HG03159 (cell line): ENCODE results near the gene DDRGK1.
A peak's percentile ranks its signal among the peaks of the same experiment; 100 is the strongest.
"Not testable (repeated sequence)": the region's sequence is repeated elsewhere in the genome, so short reads cannot be mapped to it uniquely, and the experiment has no call there.

Experiments
- ATAC-seq: cut with Tn5 transposase; IDR thresholded peaks from one replicate; pipeline ENCODE4 v1.9.1; 2021; ENCODE audit warnings: mild to moderate bottlenecking, moderate library complexity; ENCODE audit not compliant: unreplicated experiment

Gene DDRGK1

GRCh38 chr20:3218307-3218988, 14.0 kb upstream of the DDRGK1 start:
- ATAC-seq, result peak; percentile 61

- ATAC-seq, result not testable (repeated sequence)
Observed at GRCh38 chr20:3215359-3215917, 11.0 kb upstream of the DDRGK1 start.

- ATAC-seq, result no peak
Observed at GRCh38 chr20:3213226-3213625, 8.7 kb upstream of the DDRGK1 start.

GRCh38 chr20:3210346-3210745, 5.9 kb upstream of the DDRGK1 start:
- ATAC-seq, result no peak

- ATAC-seq, result peak; percentile 6
Observed at GRCh38 chr20:3209946-3210317, 5.5 kb upstream of the DDRGK1 start.

DNA sequence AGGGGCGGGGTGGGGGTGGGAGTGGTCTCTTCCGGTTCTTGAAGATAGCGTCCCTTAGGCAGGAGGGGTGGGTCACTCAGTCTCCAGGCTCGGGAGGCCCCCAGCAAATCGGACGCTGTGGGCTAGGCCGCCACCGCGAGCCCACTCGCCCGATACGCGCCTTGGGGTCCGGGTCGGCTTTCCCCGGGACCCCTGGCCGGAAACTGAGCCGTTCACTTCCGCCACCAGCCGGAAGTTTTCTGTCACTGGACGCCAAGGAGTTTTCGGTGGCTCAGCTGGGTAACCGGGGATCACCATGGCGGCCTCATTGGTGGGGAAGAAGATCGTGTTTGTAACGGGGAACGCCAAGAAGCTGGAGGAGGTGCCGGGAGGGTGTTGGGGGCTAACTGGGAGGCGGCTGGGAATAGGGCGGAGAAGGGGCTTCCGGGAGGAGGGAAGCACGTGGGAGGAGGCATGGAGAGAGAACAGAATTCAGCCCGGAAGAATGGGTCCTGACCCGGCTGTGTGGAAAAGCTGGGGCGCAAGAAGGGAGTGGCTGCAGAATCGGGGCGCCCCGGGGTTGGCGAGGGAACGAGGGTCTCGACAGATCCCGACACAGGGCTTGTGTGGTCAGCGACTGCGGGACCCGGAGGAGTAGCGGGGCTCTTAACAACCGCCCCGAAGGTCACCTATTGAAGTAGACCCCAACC, 4.9 kb upstream of the DDRGK1 start, which contains the start of gene ITPA:
Gene ITPA, plus strand, starts transcription at position 242 of the 689 bp plus-strand sequence. Its CDS starts 54 bp downstream, at position 296.
- peak; percentile 39 for ATAC-seq

DNA sequence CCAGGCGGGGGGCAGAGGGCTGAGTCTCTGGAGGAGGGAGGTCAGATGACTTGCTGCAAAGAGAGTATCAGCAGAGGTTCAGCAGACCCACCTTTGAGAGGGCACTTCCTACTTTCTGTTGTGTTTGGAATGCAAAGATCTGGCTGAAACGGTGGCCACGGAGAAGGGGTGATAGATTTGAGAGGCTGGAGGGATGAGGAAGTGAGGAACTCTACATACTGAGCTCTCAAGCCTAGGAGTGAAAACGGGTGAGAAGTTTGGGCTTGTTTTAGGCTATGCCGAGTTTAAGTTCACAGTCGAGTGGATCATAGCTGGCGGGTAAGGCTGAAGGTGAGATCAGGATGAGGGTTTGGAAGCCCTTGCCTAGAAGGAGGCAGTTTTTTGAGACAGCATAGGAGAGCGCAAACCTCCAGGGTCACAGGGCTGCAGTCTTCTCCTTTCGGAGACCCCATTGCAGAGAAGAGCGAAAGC, 4.3 kb upstream of the DDRGK1 start:
- no peak for ATAC-seq

- ATAC-seq, result peak; percentile 13
Observed at GRCh38 chr20:3203315-3204123, 963 bp downstream of the DDRGK1 start.

DNA sequence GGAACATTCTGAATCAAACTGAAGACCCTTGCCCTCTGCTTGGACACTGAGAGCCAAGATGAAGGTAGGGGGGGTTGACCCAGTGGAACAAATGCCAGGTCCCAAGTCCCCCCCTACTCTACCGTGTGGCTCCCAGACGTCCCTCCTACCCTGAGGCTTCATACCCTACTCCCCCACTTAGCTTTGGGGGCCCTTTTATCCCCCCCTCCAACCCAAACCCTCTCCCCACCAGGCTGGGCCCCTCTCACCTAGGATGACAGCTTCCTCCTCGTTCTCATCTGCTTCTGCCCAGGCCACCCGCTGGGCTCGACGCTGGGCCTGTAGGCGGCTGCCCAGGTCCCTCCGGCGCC, 1.5 kb downstream of the DDRGK1 start:
- ATAC-seq, result no peak

DNA sequence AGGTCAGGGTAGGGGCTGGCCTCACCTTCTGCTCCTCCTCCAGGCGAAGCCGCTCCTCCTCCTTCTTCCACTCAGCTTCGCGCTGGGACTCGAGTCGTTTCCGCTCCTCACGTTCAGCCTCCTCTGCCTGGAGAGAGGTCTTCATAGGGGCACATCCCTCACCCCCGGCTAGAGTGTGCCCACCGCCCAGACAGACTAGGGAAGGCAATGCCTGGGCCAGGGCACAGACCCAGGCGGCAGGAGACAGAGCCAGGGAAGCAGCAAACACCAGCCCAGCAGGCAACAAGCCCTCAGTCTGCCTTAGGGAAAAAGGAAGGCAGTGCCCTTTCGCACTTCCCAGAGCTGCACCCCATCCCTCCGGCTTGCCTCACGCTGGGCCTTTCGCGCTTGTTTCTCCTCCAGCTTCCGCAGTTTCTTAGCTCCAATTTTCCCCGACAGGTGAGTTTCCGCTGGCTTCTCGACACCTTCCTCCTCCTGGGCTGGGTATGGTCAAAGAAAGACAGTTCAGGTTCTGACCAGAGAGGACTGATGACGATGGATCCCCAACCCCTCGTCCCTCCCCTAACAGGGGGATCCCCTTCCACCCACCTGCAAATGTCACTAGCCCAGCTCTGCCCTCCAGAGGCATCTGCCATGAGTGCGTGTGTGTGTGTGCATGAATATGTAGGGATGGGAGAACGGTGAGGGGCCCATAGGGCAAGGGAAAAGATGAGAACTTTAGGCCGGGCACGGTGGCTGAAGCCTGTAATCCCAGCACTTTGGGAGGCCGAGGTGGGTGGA, 4.3 kb downstream of the DDRGK1 start:
- no peak for ATAC-seq

DNA sequence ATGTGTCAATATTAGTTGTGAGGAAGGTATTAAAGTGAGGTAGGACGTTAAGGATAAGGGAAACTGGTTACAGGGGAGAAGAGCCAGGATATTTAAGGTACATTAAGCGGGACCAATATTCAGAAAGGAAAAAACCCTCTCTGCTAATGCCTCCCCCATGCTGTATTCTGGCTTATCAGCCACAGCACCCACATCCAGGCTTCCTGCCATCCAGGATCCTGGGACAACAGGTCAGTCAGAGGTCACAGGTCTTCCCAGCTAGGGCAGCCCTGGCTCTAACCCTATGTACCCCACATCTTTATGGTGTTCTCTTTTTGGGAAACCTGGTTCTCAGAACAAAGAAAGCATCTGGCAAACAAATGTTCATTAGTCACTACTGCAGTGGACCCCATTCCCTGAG, 5.3 kb downstream of the DDRGK1 start:
- no peak for ATAC-seq

GRCh38 chr20:3195590-3196237, 8.8 kb downstream of the DDRGK1 start:
- ATAC-seq, result no peak

- ATAC-seq, result no peak
Observed at GRCh38 chr20:3194617-3195280, 9.7 kb downstream of the DDRGK1 start.

DNA sequence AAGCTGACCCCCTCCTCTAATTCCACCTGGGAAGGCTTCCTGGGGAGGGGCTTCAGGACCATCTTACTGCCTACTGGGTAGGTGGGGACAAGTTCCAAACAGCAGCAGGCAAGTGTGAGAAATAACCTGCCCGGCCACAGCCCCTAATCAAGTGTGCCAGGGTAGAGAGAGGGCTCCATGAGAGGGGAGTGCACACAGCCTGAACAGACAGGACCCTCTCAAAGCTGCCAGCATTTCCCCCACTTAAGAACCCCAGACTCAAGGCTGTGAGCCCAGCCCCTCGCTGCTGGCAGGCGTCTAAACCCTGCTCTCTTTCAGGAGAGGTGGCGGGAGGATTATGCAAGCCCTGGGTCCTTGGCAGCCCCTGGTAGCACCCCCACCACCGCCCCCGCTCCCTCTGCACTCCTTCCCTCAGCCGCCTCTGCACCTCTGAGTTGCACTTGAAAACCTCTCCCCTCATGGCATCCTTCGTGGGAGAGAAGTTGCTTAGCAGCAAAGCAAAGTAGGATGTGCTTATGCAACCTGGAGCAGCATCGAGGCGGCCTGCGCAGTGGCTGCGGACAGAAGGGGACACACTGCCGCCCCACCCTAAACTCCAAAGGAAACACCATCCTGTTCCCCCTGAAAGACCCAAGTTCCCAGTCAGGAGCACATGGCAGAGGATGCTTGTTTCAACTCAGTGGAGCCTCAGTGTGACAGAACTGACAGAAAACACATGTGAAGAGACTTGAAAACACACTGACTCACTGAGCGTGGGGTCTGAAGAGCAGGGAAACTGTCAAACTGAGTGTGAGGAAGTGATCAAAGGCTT, 10.5 kb downstream of the DDRGK1 start:
- ATAC-seq, result no peak

GRCh38 chr20:3192226-3193015, 12.1 kb downstream of the DDRGK1 start:
- ATAC-seq, result no peak

DNA sequence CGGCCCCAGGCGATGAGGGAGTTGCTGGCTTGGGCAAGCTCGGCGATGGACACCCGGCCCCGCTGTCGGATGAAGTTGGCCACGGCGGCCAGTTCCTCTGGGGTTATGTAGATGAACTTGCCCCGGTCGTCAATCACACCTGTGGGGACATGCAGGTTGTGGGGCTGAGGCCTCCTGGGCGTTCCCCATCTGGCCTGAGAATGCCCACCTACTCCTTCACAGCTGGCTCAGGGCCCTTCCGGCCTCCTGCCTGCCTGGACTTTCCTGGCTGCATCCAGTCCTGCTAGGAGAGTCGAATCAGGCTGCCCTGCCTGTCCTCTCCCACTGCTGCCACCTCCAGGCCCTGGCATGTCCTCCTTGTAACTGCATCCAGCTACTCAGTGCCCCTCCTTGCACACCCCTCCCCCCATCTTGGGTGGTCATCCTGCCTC, 13.8 kb downstream of the DDRGK1 start:
- ATAC-seq, result no peak

- no peak for ATAC-seq
Observed at GRCh38 chr20:3189561-3190131, 14.8 kb downstream of the DDRGK1 start.
